OCI-LY3 (cell line): ENCODE data around the gene MAML1.
A peak's percentile ranks its signal among the peaks of the same experiment; 100 is the strongest.

Experiments used
- H2AFZ ChIP-seq: fragments of 200-600, 300-600 bp; shearing (Covaris generic); 2 replicates; pipeline ENCODE4 v1.6.0; 2014; ENCODE audit warnings: antibody characterized with exemption, low read depth, low read length
- H3K27ac ChIP-seq: fragments of 200-600, 300-600 bp; sonication (generic); 2 replicates; pipeline ENCODE4 v1.5.1; 2014; ENCODE audit warnings: mild to moderate bottlenecking, low read length, moderate library complexity, mixed read lengths
- H3K27me3 ChIP-seq: fragments of 200-600, 300-600 bp; sonication (generic); 2 replicates; pipeline ENCODE4 v1.6.1; 2014; ENCODE audit warnings: low read depth, low read length, mixed read lengths
- H3K36me3 ChIP-seq: fragments of 200-600, 300-600 bp; sonication (generic); replicated peaks from 2 replicates; pipeline ENCODE3; 2014; ENCODE audit warnings: low read depth, low read length, mixed read lengths
- H3K4me1 ChIP-seq: fragments of 300-600, 200-600 bp; sonication (generic); 2 replicates; pipeline ENCODE4 v1.6.1; 2014; ENCODE audit warnings: low read length, mixed read lengths
- H3K4me2 ChIP-seq: fragments of 200-600, 300-600 bp; sonication (generic); 2 replicates; pipeline ENCODE4 v1.6.1; 2014; ENCODE audit warnings: low read length, mixed read lengths
- H3K4me3 ChIP-seq: fragments of 300-600, 200-600 bp; sonication (generic); 2 replicates; pipeline ENCODE4 v1.5.1; 2014; ENCODE audit warnings: antibody characterized with exemption, mild to moderate bottlenecking, low read length, moderate library complexity
- H3K79me2 ChIP-seq: fragments of 300-600, 200-600 bp; shearing (Covaris generic); 2 replicates; pipeline ENCODE4 v1.6.1; 2014; ENCODE audit warnings: mild to moderate bottlenecking, low read length, mixed read lengths
- H3K9ac ChIP-seq: fragments of 300-600, 200-600 bp; shearing (Covaris generic); 2 replicates; pipeline ENCODE4 v1.6.0; 2014; ENCODE audit warnings: mild to moderate bottlenecking, low read length, moderate library complexity
- H3K9me3 ChIP-seq: fragments of 200-600, 300-600 bp; shearing (Covaris generic); 2 replicates; pipeline ENCODE4 v1.6.1; 2014; ENCODE audit warnings: low read length, mixed read lengths; ENCODE audit not compliant: insufficient read depth
- H4K20me1 ChIP-seq: fragments of 200-600, 300-600 bp; sonication (generic); 2 replicates; pipeline ENCODE4 v1.6.1; 2016; ENCODE audit warnings: low read length, mixed read lengths; ENCODE audit not compliant: insufficient read depth
- EZH2phosphoT487 ChIP-seq: fragments of 200-600 bp; shearing (Covaris generic); IDR thresholded peaks from 2 replicates; pipeline ENCODE4 v1.6.1; 2018; ENCODE audit warnings: antibody characterized with exemption, mixed run types, low read depth
- TF ChIP-seq, protein P1 (sequence below): fragments of 200-600, 300-600 bp; sonication (generic); IDR thresholded peaks from 2 replicates; pipeline ENCODE4 v1.5.1; 2014; ENCODE audit warnings: antibody characterized with exemption, low read length, low read depth

Gene MAML1

GRCh38 chr5:179766726-179767455, 34.3 kb downstream of the MAML1 start:
- H3K9me3 ChIP-seq = no peaks in the 10 kb centered on the region
- no peak overlapping the region for H3K4me3 ChIP-seq
- peaks cover 59% of the 10 kb centered on the region for H3K79me2 ChIP-seq
- no peak overlapping the region for H3K9ac ChIP-seq
- no peak overlapping the region for H3K4me2 ChIP-seq
- no peak overlapping the region for H2AFZ ChIP-seq
- no peak overlapping the region for H3K27ac ChIP-seq
- peaks cover 43% of the 10 kb centered on the region for H4K20me1 ChIP-seq
- H3K4me1 ChIP-seq = peaks cover 17% of the 10 kb centered on the region
- H3K27me3 ChIP-seq = no peaks in the 10 kb centered on the region
- H3K36me3 ChIP-seq = peaks cover 53% of the 10 kb centered on the region
- TF ChIP-seq, protein P1, sequence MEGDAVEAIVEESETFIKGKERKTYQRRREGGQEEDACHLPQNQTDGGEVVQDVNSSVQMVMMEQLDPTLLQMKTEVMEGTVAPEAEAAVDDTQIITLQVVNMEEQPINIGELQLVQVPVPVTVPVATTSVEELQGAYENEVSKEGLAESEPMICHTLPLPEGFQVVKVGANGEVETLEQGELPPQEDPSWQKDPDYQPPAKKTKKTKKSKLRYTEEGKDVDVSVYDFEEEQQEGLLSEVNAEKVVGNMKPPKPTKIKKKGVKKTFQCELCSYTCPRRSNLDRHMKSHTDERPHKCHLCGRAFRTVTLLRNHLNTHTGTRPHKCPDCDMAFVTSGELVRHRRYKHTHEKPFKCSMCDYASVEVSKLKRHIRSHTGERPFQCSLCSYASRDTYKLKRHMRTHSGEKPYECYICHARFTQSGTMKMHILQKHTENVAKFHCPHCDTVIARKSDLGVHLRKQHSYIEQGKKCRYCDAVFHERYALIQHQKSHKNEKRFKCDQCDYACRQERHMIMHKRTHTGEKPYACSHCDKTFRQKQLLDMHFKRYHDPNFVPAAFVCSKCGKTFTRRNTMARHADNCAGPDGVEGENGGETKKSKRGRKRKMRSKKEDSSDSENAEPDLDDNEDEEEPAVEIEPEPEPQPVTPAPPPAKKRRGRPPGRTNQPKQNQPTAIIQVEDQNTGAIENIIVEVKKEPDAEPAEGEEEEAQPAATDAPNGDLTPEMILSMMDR = no peak
- no peak for TF ChIP-seq EZH2phosphoT487

GRCh38 chr5:179767496-179768100, 35.0 kb downstream of the MAML1 start:
- Histone ChIP-seq H3K79me2 (peaks cover 52% of the 10 kb centered on the region), H3K4me2 (no peak overlapping the region), H3K36me3 (peaks cover 57% of the 10 kb centered on the region)

DNA sequence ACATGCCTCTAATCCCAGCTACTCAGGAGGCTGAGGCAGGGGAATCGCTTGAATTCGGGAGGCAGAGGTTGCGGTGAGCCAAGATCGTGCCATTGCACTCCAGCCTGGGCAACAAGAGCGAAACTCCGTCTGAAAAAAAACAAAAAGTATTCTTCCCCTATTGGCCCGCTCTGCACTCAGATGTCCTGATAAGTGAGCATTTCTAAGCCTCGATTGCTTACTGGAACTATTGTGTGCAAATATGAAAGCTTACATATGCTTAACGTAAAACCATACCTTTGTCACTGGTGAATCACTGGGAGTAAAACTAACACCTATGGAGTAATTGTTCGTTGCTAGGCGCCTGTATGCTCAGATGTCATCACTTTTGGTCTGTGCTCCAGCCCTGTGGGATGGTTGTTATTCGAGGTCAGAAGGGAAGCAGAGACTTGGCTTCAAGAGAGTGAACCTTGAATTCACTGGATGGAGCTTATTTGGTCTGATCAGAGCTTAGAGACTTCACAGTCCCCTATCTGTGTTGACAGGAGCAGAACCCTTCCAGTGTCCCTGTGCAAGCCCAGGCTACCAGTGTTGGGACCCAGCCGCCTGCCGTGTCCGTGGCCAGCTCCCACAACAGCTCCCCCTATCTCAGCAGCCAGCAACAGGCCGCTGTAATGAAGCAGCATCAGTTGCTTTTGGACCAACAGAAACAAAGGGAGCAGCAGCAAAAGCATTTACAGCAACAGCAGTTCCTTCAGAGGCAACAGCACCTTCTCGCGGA, 35.9 kb downstream of the MAML1 start:
- no peak overlapping the region for H3K9ac ChIP-seq
- no peak overlapping the region for H3K27ac ChIP-seq
- no peaks in the 10 kb centered on the region for H3K27me3 ChIP-seq
- TF ChIP-seq, protein P1 = peak; percentile 5; the same call in 1 of the 2 replicates
- TF ChIP-seq EZH2phosphoT487 = no peak
- H3K4me1 ChIP-seq = peaks cover 2% of the 10 kb centered on the region
- H3K79me2 ChIP-seq = peaks cover 44% of the 10 kb centered on the region
- peaks cover 63% of the 10 kb centered on the region for H3K36me3 ChIP-seq
- H4K20me1 ChIP-seq = peaks cover 28% of the 10 kb centered on the region
- no peaks in the 10 kb centered on the region for H3K9me3 ChIP-seq
- H2AFZ ChIP-seq = no peak overlapping the region
- H3K4me2 ChIP-seq = no peak overlapping the region
- H3K4me3 ChIP-seq = no peak overlapping the region

More at GRCh38 chr5:179767496-179768100, 35.0 kb downstream of the MAML1 start:
- H3K9me3 ChIP-seq = no peaks in the 10 kb centered on the region
- TF ChIP-seq EZH2phosphoT487 = no peak
- TF ChIP-seq, protein P1 = no peak
- H2AFZ ChIP-seq = no peak overlapping the region
- H3K9ac ChIP-seq = no peak overlapping the region
- H3K27ac ChIP-seq = no peak overlapping the region
- H3K4me3 ChIP-seq = no peak overlapping the region
- peaks cover 10% of the 10 kb centered on the region for H3K4me1 ChIP-seq
- peaks cover 36% of the 10 kb centered on the region for H4K20me1 ChIP-seq
- no peaks in the 10 kb centered on the region for H3K27me3 ChIP-seq

GRCh38 chr5:179769271-179769670, 36.6 kb downstream of the MAML1 start:
- no peaks in the 10 kb centered on the region for H3K27me3 ChIP-seq
- no peak overlapping the region for H2AFZ ChIP-seq
- TF ChIP-seq, protein P1 = no peak
- no peak for TF ChIP-seq EZH2phosphoT487
- no peak overlapping the region for H3K4me3 ChIP-seq
- H3K4me2 ChIP-seq = no peak overlapping the region
- no peak overlapping the region for H3K9ac ChIP-seq
- H3K36me3 ChIP-seq = peaks cover 70% of the 10 kb centered on the region
- H3K9me3 ChIP-seq = no peaks in the 10 kb centered on the region
- H4K20me1 ChIP-seq = peaks cover 21% of the 10 kb centered on the region; the same call in 1 of the 2 replicates
- H3K27ac ChIP-seq = no peak overlapping the region
- H3K79me2 ChIP-seq = peaks cover 36% of the 10 kb centered on the region
- no peaks in the 10 kb centered on the region for H3K4me1 ChIP-seq
